Progenitor cell of endocrine pancreas (in vitro differentiated cells): ENCODE data around the gene NAP1L1. TPM values are rescaled to one million over a fixed set of nuclear protein-coding genes. Genes with fewer than 3 reads are reported as not detected.

ENCODE experiments used
- DNase-seq: peaks from one replicate; pipeline ENCODE4 v3.0.0; 2021; ENCODE audit warnings: low spot score; ENCODE audit not compliant: unreplicated experiment
- H3K27ac Mint-ChIP-seq: 2 replicates; pipeline ENCODE4 v1.8.0; 2021; ENCODE audit warnings: mild to moderate bottlenecking, moderate library complexity, mixed read lengths
- H3K27me3 Mint-ChIP-seq: 2 replicates; pipeline ENCODE4 v1.8.0; 2021; ENCODE audit warnings: mixed read lengths
- H3K36me3 Mint-ChIP-seq: 2 replicates; pipeline ENCODE4 v1.8.0; 2022; ENCODE audit warnings: mixed read lengths; ENCODE audit not compliant: insufficient read depth
- H3K4me1 Mint-ChIP-seq: 2 replicates; pipeline ENCODE4 v1.8.0; 2021; ENCODE audit warnings: low read depth, mixed read lengths
- H3K4me3 Mint-ChIP-seq: 2 replicates; pipeline ENCODE4 v1.8.0; 2021; ENCODE audit warnings: low read depth, mild to moderate bottlenecking, moderate library complexity, mixed read lengths
- H3K9me3 Mint-ChIP-seq: 2 replicates; pipeline ENCODE4 v1.8.0; 2021; ENCODE audit warnings: low read depth, mixed read lengths
- CTCF ChIP-seq: fragments of 200-600 bp; sonication (generic); IDR thresholded peaks from one replicate; pipeline ENCODE4 v1.5.0; 2021; ENCODE audit warnings: antibody characterized with exemption, mild to moderate bottlenecking; ENCODE audit not compliant: unreplicated experiment
- total RNA-seq: library from RNA; stranded (reverse); gene quantifications from 2 replicates; pipeline ENCODE4 v1.2.1, GENCODE V29; 2021

The NAP1L1 gene
- total RNA-seq, 1 donor from 2014 or later, result 785 TPM

GRCh38 chr12:76033081-76034011 is 51.1 kb downstream of the NAP1L1 start:
- Mint-ChIP-seq H3K27ac (peak overlapping the region; percentile 98), H3K4me1 (peaks cover 34% of the 10 kb centered on the region), H3K27me3 (no peaks in the 10 kb centered on the region)

GRCh38 chr12:76032043-76032981 is 52.2 kb downstream of the NAP1L1 start:
- Mint-ChIP-seq H3K27ac (peak overlapping the region; percentile 98), H3K27me3 (no peaks in the 10 kb centered on the region), H3K36me3 (peaks cover 11% of the 10 kb centered on the region), H3K9me3 (no peaks in the 10 kb centered on the region), H3K4me1 (peaks cover 26% of the 10 kb centered on the region), H3K4me3 (peak overlapping the region; percentile 97)
- TF ChIP-seq CTCF, result no peak
- DNase-seq, result no peak

More at GRCh38 chr12:76033081-76034011, 51.1 kb downstream of the NAP1L1 start:
- Mint-ChIP-seq H3K9me3 (no peaks in the 10 kb centered on the region), H3K36me3 (peaks cover 10% of the 10 kb centered on the region), H3K4me3 (peak overlapping the region; percentile 97)
- no peak for DNase-seq
- no peak for TF ChIP-seq CTCF

GRCh38 chr12:76031414-76032042 is 53.0 kb downstream of the NAP1L1 start, which contains the start of gene PHLDA1:
TSS of gene PHLDA1 (minus strand) at chr12:76031776.
- peak within 1 kb of the TSS; percentile 98 for H3K27ac Mint-ChIP-seq
- H3K4me1 Mint-ChIP-seq, result peaks cover 27% of the 10 kb centered on the region
- H3K36me3 Mint-ChIP-seq, result peaks cover 14% of the 10 kb centered on the region
- DNase-seq, result peak; percentile 89
- peak within 1 kb of the TSS; percentile 97 for H3K4me3 Mint-ChIP-seq
- H3K9me3 Mint-ChIP-seq, result no peaks in the 10 kb centered on the region
- peak; percentile 60 for TF ChIP-seq CTCF
- H3K27me3 Mint-ChIP-seq, result no peaks in the 10 kb centered on the region

GRCh38 chr12:76031081-76031413 is 53.4 kb downstream of the NAP1L1 start:
- Mint-ChIP-seq H3K27ac (peak overlapping the region; percentile 92), H3K36me3 (peaks cover 14% of the 10 kb centered on the region), H3K27me3 (no peaks in the 10 kb centered on the region), H3K4me3 (peak overlapping the region; percentile 97), H3K4me1 (peaks cover 27% of the 10 kb centered on the region), H3K9me3 (no peaks in the 10 kb centered on the region)
- TF ChIP-seq CTCF, result no peak
- no peak for DNase-seq
